ENCODE results near the gene MARK3.

GRCh38 chr14:103356024-103356682 is 29.1 kb upstream of the MARK3 start:
- no peak for TF ChIP-seq CTCF (conservative IDR thresholded peaks at IDR 0.05)
- no peak for TF ChIP-seq ZFX (IDR thresholded peaks at IDR 0.05)
